Endodermal cell (in vitro differentiated cells): Measurements from ENCODE around the gene COL4A5. TPM values are rescaled to one million over a fixed set of nuclear protein-coding genes. Genes with fewer than 3 reads are reported as not detected.
"Not testable (repeated sequence)": the region's sequence is repeated elsewhere in the genome, so short reads cannot be mapped to it uniquely, and the experiment has no call there.

Experiments used
- DNase-seq: peaks from one replicate; pipeline ENCODE4 v3.0.0-alpha.2; 2017
- H3K27ac ChIP-seq: 2 replicates; pipeline ENCODE4 v1.5.1; 2013; ENCODE audit warnings: mild to moderate bottlenecking, low read depth, low read length, moderate library complexity
- H3K27me3 ChIP-seq: 2 replicates; pipeline ENCODE4 v1.6.1; 2013; ENCODE audit warnings: mild to moderate bottlenecking, low read length, moderate library complexity; ENCODE audit not compliant: insufficient read depth, control insufficient read depth, poor library complexity, severe bottlenecking
- H3K36me3 ChIP-seq: 2 replicates; pipeline ENCODE4 v1.7.0; 2013; ENCODE audit warnings: mild to moderate bottlenecking, low read length, moderate library complexity; ENCODE audit not compliant: control insufficient read depth, insufficient read depth
- H3K4me1 ChIP-seq: one replicate; pipeline ENCODE4 v1.7.0; 2013; ENCODE audit warnings: low read length; ENCODE audit not compliant: control insufficient read depth, insufficient read depth
- H3K4me3 ChIP-seq: 2 replicates; pipeline ENCODE4 v1.5.1; 2013; ENCODE audit warnings: mild to moderate bottlenecking, low read length, moderate library complexity
- H3K9ac ChIP-seq: 2 replicates; pipeline ENCODE4 v1.6.1; 2013; ENCODE audit warnings: mild to moderate bottlenecking, low read length, moderate library complexity; ENCODE audit not compliant: poor library complexity, severe bottlenecking; ENCODE audit errors: extremely low read depth
- H3K9me3 ChIP-seq: 2 replicates; pipeline ENCODE4 v1.6.1; 2013; ENCODE audit warnings: mild to moderate bottlenecking, low read length, moderate library complexity; ENCODE audit not compliant: control insufficient read depth
- H3K27ac Mint-ChIP-seq: 2 replicates; pipeline ENCODE4 v1.8.0; 2020; ENCODE audit warnings: mixed read lengths
- H3K27me3 Mint-ChIP-seq: 2 replicates; pipeline ENCODE4 v1.8.0; 2021; ENCODE audit warnings: mild to moderate bottlenecking, mixed read lengths; ENCODE audit not compliant: insufficient read depth
- H3K36me3 Mint-ChIP-seq: 2 replicates; pipeline ENCODE4 v1.8.0; 2020; ENCODE audit warnings: low read depth, mixed read lengths
- H3K4me1 Mint-ChIP-seq: 2 replicates; pipeline ENCODE4 v1.8.0; 2020; ENCODE audit warnings: mixed read lengths
- H3K4me3 Mint-ChIP-seq: 2 replicates; pipeline ENCODE4 v1.8.0; 2020; ENCODE audit warnings: mild to moderate bottlenecking, moderate library complexity, mixed read lengths
- H3K9me3 Mint-ChIP-seq: 2 replicates; pipeline ENCODE4 v1.8.0; 2020; ENCODE audit warnings: mild to moderate bottlenecking, mixed read lengths
- WGBS, 2 experiments: methylation state at CpG; one replicate each; pipeline versions ENCODE4 v1.1.5 to v1.1.7; 2013; ENCODE audit warnings: missing lambda C conversion rate in 2 of 2, mixed read lengths in 1 of 2; ENCODE audit not compliant: insufficient coverage in 1 of 2, insufficient read length in 1 of 2; 5-methylcytosine and 5-hydroxymethylcytosine counted together
- long read RNA-seq, 4 experiments: library from polyadenylated mRNA in 2 of 4; library from RNA in 1 of 4; library from capped mRNA in 1 of 4; stranded (forward) in 3 of 4; unstranded in 1 of 4; transcript quantifications; one replicate each; pipeline ENCODE4 v2.0.0, GENCODE V29; 2020 to 2021; ENCODE audit warnings: inconsistent platforms in 1 of 4
- polyA plus RNA-seq, 2 experiments: library from polyadenylated mRNA; stranded (reverse); fragments of 50-300 nt; gene quantifications; one replicate each; pipeline ENCODE4 v1.2.3, GENCODE V29; 2013
- total RNA-seq, 2 donors: library from RNA; stranded (reverse); fragmentation: NEBNext Ultra II Directional in 1 of 2; extraction: Animal tissue kit (Norgen Biotek cat#: 25700) in 1 of 2; gene quantifications; 2 replicates in 1 of 2; 3 replicates in 1 of 2; pipeline ENCODE4 v1.2.1, GENCODE V29; 2021
- TF ChIP-seq, protein P1 (sequence below): fragments of 200-600 bp; sonication (generic); conservative IDR thresholded peaks from 2 replicates; pipeline ENCODE4 v1.5.0; 2021; ENCODE audit warnings: antibody characterized with exemption, mild to moderate bottlenecking

COL4A5 gene
- total RNA-seq = 100 to 1,000 TPM; 212 to 365 TPM
- polyA plus RNA-seq (2013, experiment 1 of 2) = 58.2 TPM
- polyA plus RNA-seq (2013, experiment 2 of 2) = 60.1 TPM
- long read RNA-seq, experiment 1, transcript COL4A5-212 (1 exons, 3,915 nt) = major isoform, 9 of 39 reads
- long read RNA-seq, experiment 1, partial matches to known transcripts = 21 of 39 reads
- long read RNA-seq, experiment 1, other reads (novel, unspliced or antisense) = 9 of 39 reads
- long read RNA-seq, experiment 2, partial matches to known transcripts = 47 of 76 reads
- long read RNA-seq, experiment 2, other reads (novel, unspliced or antisense) = 28 of 76 reads
- long read RNA-seq, experiment 3, full-length matches to known transcripts = 7 of 103 reads
- long read RNA-seq, experiment 3, partial matches to known transcripts = 58 of 103 reads
- long read RNA-seq, experiment 3, other reads (novel, unspliced or antisense) = 38 of 103 reads
- long read RNA-seq, experiment 4, partial matches to known transcripts = 1 of 4 reads
- long read RNA-seq, experiment 4, other reads (novel, unspliced or antisense) = 2 of 4 reads

DNA sequence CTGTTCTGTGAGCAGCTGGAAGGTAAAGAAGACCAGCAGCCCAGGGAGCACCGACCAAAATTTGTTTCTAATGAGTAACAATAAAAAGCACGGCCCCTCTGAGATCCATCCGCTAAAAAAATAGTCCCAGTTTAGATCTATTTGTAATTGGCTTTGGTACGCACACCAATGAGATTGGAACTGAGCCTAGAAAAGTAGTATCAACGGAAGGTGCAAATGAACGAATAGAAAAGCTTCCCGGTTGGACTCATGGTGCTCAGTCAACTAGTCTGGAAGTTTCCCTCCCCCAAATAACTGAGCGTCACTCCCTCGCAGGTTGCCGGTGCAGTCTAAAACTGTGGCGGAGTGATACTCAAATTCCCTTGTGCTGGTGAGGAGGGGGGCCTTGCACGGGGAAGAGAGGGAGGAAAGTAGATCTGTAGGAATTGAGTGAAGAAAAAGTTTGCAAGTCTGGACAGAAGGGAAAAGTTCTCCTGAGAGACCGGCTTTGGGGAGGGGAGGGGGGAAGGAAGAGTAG lies at the start of gene COL4A5:
COL4A5 (plus strand) TSS at position 413 of the 517 bp plus-strand sequence. CDS start 288 bp downstream, outside the sequence.
- Mint-ChIP-seq H3K36me3 (peaks cover 37% of the 10 kb centered on the region), H3K27ac (peak within 1 kb of the TSS; percentile 96), H3K4me3 (peak within 1 kb of the TSS; percentile 93), H3K27me3 (peaks cover 1% of the 10 kb centered on the region), H3K4me1 (peaks cover 29% of the 10 kb centered on the region), H3K9me3 (peaks cover 10% of the 10 kb centered on the region)
- Histone ChIP-seq H3K9me3 (peaks cover 2% of the 10 kb centered on the region), H3K9ac (peak within 1 kb of the TSS; percentile 86), H3K27me3 (no peaks in the 10 kb centered on the region), H3K4me1 (no peaks in the 10 kb centered on the region), H3K27ac (peak within 1 kb of the TSS; percentile 61), H3K4me3 (peak within 1 kb of the TSS; percentile 94), H3K36me3 (peaks cover 2% of the 10 kb centered on the region)
- DNase-seq = peak; percentile 85
- 0 to 2% methylated on average over 2 to 12 of the region's 13 CpGs for WGBS, 2 experiments
- TF ChIP-seq, protein P1, sequence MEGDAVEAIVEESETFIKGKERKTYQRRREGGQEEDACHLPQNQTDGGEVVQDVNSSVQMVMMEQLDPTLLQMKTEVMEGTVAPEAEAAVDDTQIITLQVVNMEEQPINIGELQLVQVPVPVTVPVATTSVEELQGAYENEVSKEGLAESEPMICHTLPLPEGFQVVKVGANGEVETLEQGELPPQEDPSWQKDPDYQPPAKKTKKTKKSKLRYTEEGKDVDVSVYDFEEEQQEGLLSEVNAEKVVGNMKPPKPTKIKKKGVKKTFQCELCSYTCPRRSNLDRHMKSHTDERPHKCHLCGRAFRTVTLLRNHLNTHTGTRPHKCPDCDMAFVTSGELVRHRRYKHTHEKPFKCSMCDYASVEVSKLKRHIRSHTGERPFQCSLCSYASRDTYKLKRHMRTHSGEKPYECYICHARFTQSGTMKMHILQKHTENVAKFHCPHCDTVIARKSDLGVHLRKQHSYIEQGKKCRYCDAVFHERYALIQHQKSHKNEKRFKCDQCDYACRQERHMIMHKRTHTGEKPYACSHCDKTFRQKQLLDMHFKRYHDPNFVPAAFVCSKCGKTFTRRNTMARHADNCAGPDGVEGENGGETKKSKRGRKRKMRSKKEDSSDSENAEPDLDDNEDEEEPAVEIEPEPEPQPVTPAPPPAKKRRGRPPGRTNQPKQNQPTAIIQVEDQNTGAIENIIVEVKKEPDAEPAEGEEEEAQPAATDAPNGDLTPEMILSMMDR = no peak

GRCh38 chrX:108390976-108391717 lies 48.5 kb upstream of the COL4A5 start:
- not testable (repeated sequence) for H3K27me3 Mint-ChIP-seq, H3K4me1 ChIP-seq, H3K4me3 ChIP-seq, H3K9ac ChIP-seq, H3K4me3 Mint-ChIP-seq, H3K27ac ChIP-seq, H3K27me3 ChIP-seq
- peaks cover 20% of the 10 kb centered on the region for H3K9me3 ChIP-seq
- peak; percentile 66 for DNase-seq
- peak overlapping the region; percentile 21 for H3K27ac Mint-ChIP-seq
- peaks cover 82% of the 10 kb centered on the region for H3K36me3 Mint-ChIP-seq
- peaks cover 11% of the 10 kb centered on the region for H3K36me3 ChIP-seq
- TF ChIP-seq, protein P1 = peak; percentile 44
- 80% methylated on average over 9 of the region's 9 CpGs; no CpG with 5 or more reads in 1 of the 2 experiments for WGBS, 2 experiments
- peaks cover 14% of the 10 kb centered on the region for H3K4me1 Mint-ChIP-seq
- peaks cover 75% of the 10 kb centered on the region for H3K9me3 Mint-ChIP-seq

DNA sequence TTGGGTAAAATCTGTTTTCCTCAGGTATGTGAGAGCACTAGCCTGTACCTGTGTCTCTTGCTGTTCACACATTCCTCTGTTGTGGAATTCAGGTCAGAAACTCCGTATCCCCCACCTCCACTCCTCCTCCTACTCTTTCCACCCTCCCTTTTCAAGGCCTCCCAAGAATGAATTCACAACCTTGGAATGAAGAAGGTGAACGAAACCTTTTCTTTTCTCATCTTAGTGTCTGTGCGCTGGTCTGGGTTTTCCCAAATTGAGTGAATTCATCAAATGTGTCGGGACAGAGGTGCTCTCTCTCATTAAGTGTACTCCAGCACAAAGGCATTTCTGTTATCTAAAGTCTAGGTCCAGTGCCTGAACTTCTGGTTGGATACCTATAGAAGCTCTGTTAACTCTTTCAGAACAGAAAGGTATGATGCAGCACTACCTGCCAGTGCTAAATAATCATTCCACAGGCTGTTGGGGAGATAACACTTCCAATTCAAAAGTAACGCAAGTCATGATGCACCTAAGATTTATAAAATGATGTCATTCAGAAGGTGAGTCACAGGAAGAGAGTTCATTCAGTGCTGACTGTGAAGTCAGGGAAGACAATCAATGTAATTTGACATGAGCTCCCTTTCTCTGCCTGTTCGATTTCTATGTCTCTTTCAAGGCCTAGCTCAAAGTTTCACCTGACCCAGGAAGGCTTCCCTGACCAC lies 43.3 kb upstream of the COL4A5 start:
- Histone ChIP-seq H3K27ac (no peak overlapping the region), H3K27me3 (no peaks in the 10 kb centered on the region), H3K9ac (no peak overlapping the region), H3K4me1 (no peaks in the 10 kb centered on the region), H3K9me3 (peaks cover 20% of the 10 kb centered on the region), H3K4me3 (no peak overlapping the region), H3K36me3 (peaks cover 11% of the 10 kb centered on the region)
- 40 to 70% methylated on average over 1 to 6 of the region's 6 CpGs for WGBS, 2 experiments
- Mint-ChIP-seq H3K27ac (peak overlapping the region; percentile 88), H3K4me1 (peaks cover 47% of the 10 kb centered on the region), H3K36me3 (peaks cover 43% of the 10 kb centered on the region), H3K4me3 (no peak overlapping the region), H3K27me3 (no peaks in the 10 kb centered on the region), H3K9me3 (peaks cover 24% of the 10 kb centered on the region)
- DNase-seq = peak; percentile 66
- TF ChIP-seq, protein P1 = no peak
